ENCODE measurements around the gene UNC79.

DNA sequence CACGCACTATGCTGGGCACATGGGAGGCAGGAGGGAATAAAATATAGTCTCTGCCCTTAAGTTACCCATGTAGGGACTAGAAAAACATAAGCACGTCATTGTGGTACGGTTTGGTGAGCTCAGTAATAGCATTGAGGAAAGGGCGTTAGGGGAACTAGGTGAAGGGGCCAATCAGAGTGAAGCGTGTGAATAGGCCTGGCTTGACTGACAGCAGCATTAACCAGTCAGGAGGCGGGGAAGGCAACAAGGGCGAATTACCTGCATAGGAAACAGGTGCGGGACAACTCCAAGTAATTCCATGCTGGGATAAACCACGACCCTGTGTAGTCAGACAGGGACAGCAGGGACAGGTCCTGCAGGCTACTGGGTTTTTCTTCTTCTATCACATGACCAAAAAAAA is 107.7 kb downstream of the UNC79 start:
- TF ChIP-seq, protein P1, sequence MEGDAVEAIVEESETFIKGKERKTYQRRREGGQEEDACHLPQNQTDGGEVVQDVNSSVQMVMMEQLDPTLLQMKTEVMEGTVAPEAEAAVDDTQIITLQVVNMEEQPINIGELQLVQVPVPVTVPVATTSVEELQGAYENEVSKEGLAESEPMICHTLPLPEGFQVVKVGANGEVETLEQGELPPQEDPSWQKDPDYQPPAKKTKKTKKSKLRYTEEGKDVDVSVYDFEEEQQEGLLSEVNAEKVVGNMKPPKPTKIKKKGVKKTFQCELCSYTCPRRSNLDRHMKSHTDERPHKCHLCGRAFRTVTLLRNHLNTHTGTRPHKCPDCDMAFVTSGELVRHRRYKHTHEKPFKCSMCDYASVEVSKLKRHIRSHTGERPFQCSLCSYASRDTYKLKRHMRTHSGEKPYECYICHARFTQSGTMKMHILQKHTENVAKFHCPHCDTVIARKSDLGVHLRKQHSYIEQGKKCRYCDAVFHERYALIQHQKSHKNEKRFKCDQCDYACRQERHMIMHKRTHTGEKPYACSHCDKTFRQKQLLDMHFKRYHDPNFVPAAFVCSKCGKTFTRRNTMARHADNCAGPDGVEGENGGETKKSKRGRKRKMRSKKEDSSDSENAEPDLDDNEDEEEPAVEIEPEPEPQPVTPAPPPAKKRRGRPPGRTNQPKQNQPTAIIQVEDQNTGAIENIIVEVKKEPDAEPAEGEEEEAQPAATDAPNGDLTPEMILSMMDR (IDR thresholded peaks at IDR 0.05; ENCODE audit: extremely low read depth in 1 of 2, insufficient read depth in 1 of 2, low read depth in 1 of 2, low read length in 2 of 2) = no peak
- TF ChIP-seq POLR2A (IDR thresholded peaks at IDR 0.05; ENCODE audit: low read depth, low read length) (no peak), EZH2 (IDR thresholded peaks at IDR 0.05; ENCODE audit: borderline replicate concordance, low read depth, low read length, severe bottlenecking) (no peak), POLR2AphosphoS5 (IDR thresholded peaks at IDR 0.05; ENCODE audit: insufficient read depth, low read depth, low read length) (no peak), JUN (IDR thresholded peaks at IDR 0.05; ENCODE audit: borderline replicate concordance, insufficient read depth, insufficient read length, low read depth) (no peak), GATA2 (IDR thresholded peaks at IDR 0.05; ENCODE audit: insufficient read depth, insufficient read length, low read depth, low read length) (no peak), MYC (IDR thresholded peaks at IDR 0.05; ENCODE audit: low read depth, low read length) (no peak)
- TF ChIP-seq, protein P2, sequence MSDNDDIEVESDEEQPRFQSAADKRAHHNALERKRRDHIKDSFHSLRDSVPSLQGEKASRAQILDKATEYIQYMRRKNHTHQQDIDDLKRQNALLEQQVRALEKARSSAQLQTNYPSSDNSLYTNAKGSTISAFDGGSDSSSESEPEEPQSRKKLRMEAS (IDR thresholded peaks at IDR 0.05; ENCODE audit: insufficient read depth, insufficient read length) = no peak

Measured in endothelial cell of umbilical vein (primary cell).